MCF 10A (cell line): ENCODE results near the gene PDE3A. TPM values are rescaled to one million over a fixed set of nuclear protein-coding genes. Genes with fewer than 3 reads are reported as not detected.

ENCODE experiments used
- BruUV-seq: library from RNA; stranded (reverse); fragments of 400-500 nt; replicated peaks from 2 replicates; lab custom pipeline; 2021; lab: Mats Ljungman, UMichigan
- CTCF ChIA-PET: fragments of 300-600 bp; sonication (Branson Sonifier 250); formaldehyde crosslinking; extraction: SDS; loops from one replicate; lab custom pipeline; 2021; ENCODE audit warnings: antibody characterized with exemption, inconsistent platforms; lab: Yijun Ruan, JAX
- POLR2A ChIA-PET: fragments of 300-600, 350-650 bp; sonication (Branson Sonifier 250); formaldehyde crosslinking; extraction: SDS; loops from one replicate; lab custom pipeline; 2020; ENCODE audit warnings: antibody characterized with exemption, inconsistent platforms; lab: Yijun Ruan, JAX
- DNase-seq: peaks from one replicate; pipeline ENCODE4 v3.0.0-alpha.2; 2018; ENCODE audit not compliant: unreplicated experiment
- H3K27ac Mint-ChIP-seq: one replicate; pipeline ENCODE4 v1.8.0; 2022; ENCODE audit warnings: mild to moderate bottlenecking, low read depth, mixed read lengths; ENCODE audit not compliant: unreplicated experiment
- H3K27me3 Mint-ChIP-seq: one replicate; pipeline ENCODE4 v1.8.0; 2022; ENCODE audit warnings: mixed read lengths; ENCODE audit not compliant: insufficient read depth, unreplicated experiment
- H3K36me3 Mint-ChIP-seq: one replicate; pipeline ENCODE4 v1.8.0; 2022; ENCODE audit warnings: mild to moderate bottlenecking, moderate library complexity, mixed read lengths; ENCODE audit not compliant: insufficient read depth, unreplicated experiment
- H3K4me1 Mint-ChIP-seq: one replicate; pipeline ENCODE4 v1.8.0; 2022; ENCODE audit warnings: mixed read lengths; ENCODE audit not compliant: insufficient read depth, unreplicated experiment
- H3K4me3 Mint-ChIP-seq: one replicate; pipeline ENCODE4 v1.8.0; 2022; ENCODE audit warnings: mild to moderate bottlenecking, moderate library complexity, mixed read lengths; ENCODE audit not compliant: unreplicated experiment
- H3K9me3 Mint-ChIP-seq: one replicate; pipeline ENCODE4 v1.8.0; 2022; ENCODE audit warnings: mixed read lengths; ENCODE audit not compliant: unreplicated experiment
- intact Hi-C: fragments of 100-400 bp; cut with micrococcal nuclease; formaldehyde crosslinking; loops from 2 replicates; pipeline ENCODE4 v1.14.1; 2022
- total RNA-seq: library from RNA; stranded (reverse); gene quantifications from 2 replicates; pipeline ENCODE4 v1.2.3, GENCODE V29; 2022
- TF ChIP-seq, protein P1 (sequence below): fragments of 200-600 bp; IDR thresholded peaks from one replicate; pipeline ENCODE4 v1.8.0; 2022; ENCODE audit warnings: antibody characterized with exemption, mild to moderate bottlenecking; ENCODE audit not compliant: unreplicated experiment

Gene PDE3A
- total RNA-seq, 1 experiment from 2014 or later = not detected

DNA sequence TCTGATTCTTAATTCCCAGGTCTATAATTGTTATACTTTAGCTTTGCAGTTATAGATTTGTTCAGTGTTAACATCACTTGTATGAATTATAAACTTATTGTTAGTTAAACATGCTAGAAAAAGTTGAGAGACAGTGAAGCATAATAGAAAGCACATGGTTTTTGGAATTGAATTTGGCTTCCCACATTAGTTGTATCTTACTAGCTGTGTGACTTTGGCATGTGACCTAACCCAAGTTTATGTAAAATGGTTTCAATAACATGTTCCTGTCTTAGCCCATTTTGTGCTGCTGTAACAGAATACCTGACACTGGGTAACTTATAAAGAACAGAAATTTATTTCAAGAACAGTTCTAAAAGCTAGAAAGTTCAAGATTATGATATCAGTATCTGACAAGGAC, 146.3 kb downstream of the PDE3A start:
- H3K27ac Mint-ChIP-seq = no peak overlapping the region

DNA sequence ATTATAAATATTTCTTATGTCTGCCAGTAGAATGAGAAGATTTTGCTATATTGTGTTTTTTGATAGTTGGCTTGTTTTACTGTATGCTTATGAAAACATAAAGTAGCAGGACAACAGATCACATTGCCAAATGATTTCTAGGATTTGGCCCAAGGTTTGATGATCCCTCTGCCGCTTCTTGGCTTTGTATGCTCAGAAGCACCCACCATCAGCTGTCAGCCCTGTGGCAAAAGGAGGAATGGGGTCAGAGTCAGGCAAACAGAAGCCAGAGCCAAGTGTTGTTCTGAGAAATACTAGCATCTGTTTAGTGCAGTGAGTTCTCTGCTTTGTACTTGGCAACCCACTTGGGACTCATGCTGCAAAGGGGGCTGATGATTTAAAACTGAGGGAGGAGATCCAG, 152.2 kb downstream of the PDE3A start:
- H3K27me3 Mint-ChIP-seq = peaks cover 61% of the 10 kb centered on the region
- DNase-seq = no peak
- BruUV-seq = no TSS peak
- no peak overlapping the region for H3K4me3 Mint-ChIP-seq
- H3K36me3 Mint-ChIP-seq = no peaks in the 10 kb centered on the region
- TF ChIP-seq, protein P1, sequence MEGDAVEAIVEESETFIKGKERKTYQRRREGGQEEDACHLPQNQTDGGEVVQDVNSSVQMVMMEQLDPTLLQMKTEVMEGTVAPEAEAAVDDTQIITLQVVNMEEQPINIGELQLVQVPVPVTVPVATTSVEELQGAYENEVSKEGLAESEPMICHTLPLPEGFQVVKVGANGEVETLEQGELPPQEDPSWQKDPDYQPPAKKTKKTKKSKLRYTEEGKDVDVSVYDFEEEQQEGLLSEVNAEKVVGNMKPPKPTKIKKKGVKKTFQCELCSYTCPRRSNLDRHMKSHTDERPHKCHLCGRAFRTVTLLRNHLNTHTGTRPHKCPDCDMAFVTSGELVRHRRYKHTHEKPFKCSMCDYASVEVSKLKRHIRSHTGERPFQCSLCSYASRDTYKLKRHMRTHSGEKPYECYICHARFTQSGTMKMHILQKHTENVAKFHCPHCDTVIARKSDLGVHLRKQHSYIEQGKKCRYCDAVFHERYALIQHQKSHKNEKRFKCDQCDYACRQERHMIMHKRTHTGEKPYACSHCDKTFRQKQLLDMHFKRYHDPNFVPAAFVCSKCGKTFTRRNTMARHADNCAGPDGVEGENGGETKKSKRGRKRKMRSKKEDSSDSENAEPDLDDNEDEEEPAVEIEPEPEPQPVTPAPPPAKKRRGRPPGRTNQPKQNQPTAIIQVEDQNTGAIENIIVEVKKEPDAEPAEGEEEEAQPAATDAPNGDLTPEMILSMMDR = no peak
- POLR2A ChIA-PET = no interaction called here
- H3K27ac Mint-ChIP-seq = no peak overlapping the region
- CTCF ChIA-PET = interaction anchor here (0.8 kb wide), 1 partner anchor 29 kb away, joined by 5 read pairs; no protein-coding TSS in a partner anchor
- intact Hi-C loops = no loop called here
- no peaks in the 10 kb centered on the region for H3K9me3 Mint-ChIP-seq
- no peaks in the 10 kb centered on the region for H3K4me1 Mint-ChIP-seq

More for the DNA sequence above, 146.3 kb downstream of the PDE3A start:
- Mint-ChIP-seq H3K4me1 (no peaks in the 10 kb centered on the region), H3K27me3 (peaks cover 48% of the 10 kb centered on the region), H3K9me3 (no peaks in the 10 kb centered on the region), H3K36me3 (no peaks in the 10 kb centered on the region), H3K4me3 (no peak overlapping the region)
- BruUV-seq = no TSS peak
- intact Hi-C loops = no loop called here
- ChIA-PET POLR2A (no interaction called here), CTCF (interaction anchor here (0.7 to 1.1 kb wide), 2 partner anchors 10 to 51 kb away, joined by 3 to 5 read pairs; no protein-coding TSS in a partner anchor)
- TF ChIP-seq, protein P1 = no peak
- no peak for DNase-seq

DNA sequence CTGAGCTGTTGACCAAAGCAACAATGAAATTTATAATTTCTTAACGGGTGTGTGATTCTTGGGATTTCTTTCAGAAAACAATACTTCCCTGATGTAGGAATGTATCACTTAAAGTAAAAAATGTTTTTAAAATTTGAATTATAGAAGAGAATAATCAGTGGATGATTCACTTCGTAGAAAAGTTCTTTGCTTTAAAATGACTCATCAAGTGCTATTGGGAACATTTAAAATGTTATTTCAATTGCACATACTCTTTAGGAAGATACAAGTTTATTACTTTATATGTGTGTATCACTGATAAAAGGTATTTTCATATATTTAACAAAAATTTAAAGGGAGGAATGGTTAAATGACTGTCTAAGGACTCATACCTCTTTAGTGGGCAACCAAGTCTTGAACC, 155.3 kb downstream of the PDE3A start:
- TF ChIP-seq, protein P1 = no peak

DNA sequence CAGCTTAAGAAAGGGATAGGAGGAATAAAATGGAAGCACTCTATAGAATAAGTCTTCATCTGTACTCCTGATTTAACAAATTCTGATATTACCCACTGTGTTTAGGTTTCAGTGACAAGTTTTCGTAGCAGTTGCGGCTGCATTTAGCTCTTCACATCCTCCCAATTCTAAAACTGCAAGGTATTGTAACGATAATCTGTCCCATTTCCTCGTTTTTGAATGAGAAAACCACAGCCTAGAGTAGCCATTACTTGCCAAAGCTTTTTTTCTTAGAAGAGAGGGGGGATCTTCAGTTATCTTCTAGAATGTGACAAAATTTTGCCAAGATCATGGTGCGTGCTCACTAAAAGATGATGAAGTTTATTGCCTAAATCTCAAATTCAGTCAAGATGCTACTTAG, 155.8 kb downstream of the PDE3A start:
- POLR2A ChIA-PET = no interaction called here
- Mint-ChIP-seq H3K27me3 (peaks cover 74% of the 10 kb centered on the region), H3K36me3 (no peaks in the 10 kb centered on the region), H3K9me3 (no peaks in the 10 kb centered on the region), H3K4me1 (no peaks in the 10 kb centered on the region), H3K4me3 (no peak overlapping the region), H3K27ac (no peak overlapping the region)
- CTCF ChIA-PET = interaction anchor here (0.5 to 0.8 kb wide), 3 partner anchors 9 to 1181 kb away, joined by 3 to 5 read pairs (median 3); no protein-coding TSS in a partner anchor
- no TSS peak for BruUV-seq
- DNase-seq = no peak
- TF ChIP-seq, protein P1 = no peak
- intact Hi-C loops = no loop called here

More for the DNA sequence above, 155.3 kb downstream of the PDE3A start:
- no TSS peak for BruUV-seq
- Mint-ChIP-seq H3K27ac (no peak overlapping the region), H3K4me3 (no peak overlapping the region), H3K27me3 (peaks cover 71% of the 10 kb centered on the region), H3K9me3 (no peaks in the 10 kb centered on the region), H3K36me3 (no peaks in the 10 kb centered on the region), H3K4me1 (no peaks in the 10 kb centered on the region)
- DNase-seq = no peak
- intact Hi-C loops = no loop called here
- ChIA-PET POLR2A (no interaction called here), CTCF (interaction anchor here (0.5 to 0.6 kb wide), 2 partner anchors 448 to 1181 kb away, joined by 3 read pairs; no protein-coding TSS in a partner anchor)
